GM18909 (cell line): ENCODE measurements around the gene SORL1.

Experiments
- ATAC-seq: cut with Tn5 transposase; IDR thresholded peaks from one replicate; pipeline ENCODE4 v1.9.1; 2021; ENCODE audit warnings: mild to moderate bottlenecking; ENCODE audit not compliant: unreplicated experiment, poor library complexity

The SORL1 gene

GRCh38 chr11:121473064-121473777 lies 21.1 kb downstream of the SORL1 start:
- ATAC-seq, result no peak

GRCh38 chr11:121474680-121475079 lies 22.6 kb downstream of the SORL1 start:
- ATAC-seq, result no peak

GRCh38 chr11:121476379-121477032 lies 24.4 kb downstream of the SORL1 start:
- ATAC-seq, result no peak

- ATAC-seq, result no peak
Observed at GRCh38 chr11:121478226-121478894, 26.2 kb downstream of the SORL1 start.

- ATAC-seq, result no peak
Observed at GRCh38 chr11:121478895-121479697, 27.0 kb downstream of the SORL1 start.

- ATAC-seq, result no peak
Observed at GRCh38 chr11:121479698-121480238, 27.7 kb downstream of the SORL1 start.

- peak; percentile 65 for ATAC-seq
Observed at GRCh38 chr11:121481484-121482230, 29.5 kb downstream of the SORL1 start.

GRCh38 chr11:121482231-121483129 lies 30.4 kb downstream of the SORL1 start:
- ATAC-seq, result peak; percentile 88

GRCh38 chr11:121483805-121484480 lies 31.8 kb downstream of the SORL1 start:
- no peak for ATAC-seq

GRCh38 chr11:121485216-121485615 lies 33.1 kb downstream of the SORL1 start:
- no peak for ATAC-seq

GRCh38 chr11:121486054-121486453 lies 33.9 kb downstream of the SORL1 start:
- no peak for ATAC-seq

GRCh38 chr11:121487191-121487590 lies 35.1 kb downstream of the SORL1 start:
- no peak for ATAC-seq

- no peak for ATAC-seq
Observed at GRCh38 chr11:121488170-121488569, 36.1 kb downstream of the SORL1 start.

GRCh38 chr11:121488641-121489040 lies 36.5 kb downstream of the SORL1 start:
- ATAC-seq, result no peak

GRCh38 chr11:121489823-121490222 lies 37.7 kb downstream of the SORL1 start:
- no peak for ATAC-seq

- peak; percentile 82 for ATAC-seq
Observed at GRCh38 chr11:121494355-121495099, 42.4 kb downstream of the SORL1 start.

GRCh38 chr11:121497176-121497998 lies 45.3 kb downstream of the SORL1 start:
- ATAC-seq, result no peak
